ENCODE data around the gene FHOD3. TPM values are rescaled to one million over a fixed set of nuclear protein-coding genes. Genes with fewer than 3 reads are reported as not detected.

Gene FHOD3
- total and polyA plus RNA-seq, 9 of the 15 experiments (the other 6 are each of a cell fraction or from before 2014, with no cell fraction given), result 0.11 TPM; not detected in 8

- TF ChIP-seq ZNF407 (IDR thresholded peaks at IDR 0.05; ENCODE audit: low read depth), result no peak
- no peak for TF ChIP-seq VEZF1 (CRISPR knock-in tag; IDR thresholded peaks at IDR 0.05)
- no peak for TF ChIP-seq GATA2 (CRISPR knock-in tag; IDR thresholded peaks at IDR 0.05)
- no peak for TF ChIP-seq RAD51 (IDR thresholded peaks at IDR 0.05; ENCODE audit: borderline replicate concordance, low read depth)
- TF ChIP-seq XRCC5 (IDR thresholded peaks at IDR 0.05; ENCODE audit: low read depth, low read length), result no peak
Measured at GRCh38 chr18:36469461-36469860, 171.9 kb downstream of the FHOD3 start (continued).

Measured in K562 (cell line).